H1 (cell line): Measurements from ENCODE around the gene COL1A1. TPM values are rescaled to one million over a fixed set of nuclear protein-coding genes. Genes with fewer than 3 reads are reported as not detected.

Experiments used
- ASH2L ChIP-seq: fragments of 200-600, 300-600 bp; sonication (generic); IDR thresholded peaks from one replicate; pipeline ENCODE4 v1.7.1; 2017; ENCODE audit warnings: low read length
- EP300 ChIP-seq, 2 experiments: IDR thresholded peaks; 1 replicate in 1 of 2; 2 replicates in 1 of 2; pipeline ENCODE4 v1.6.1; 2011 to 2012; ENCODE audit warnings: low read depth in 2 of 2, low read length in 2 of 2, mild to moderate bottlenecking in 2 of 2, borderline replicate concordance in 1 of 2, inconsistent platforms in 1 of 2, moderate library complexity in 1 of 2
- HDAC6 ChIP-seq: IDR thresholded peaks from one replicate; pipeline ENCODE4 v1.7.1; 2012; ENCODE audit warnings: low read depth, mild to moderate bottlenecking, inconsistent platforms, low read length, moderate library complexity
- POLR2A ChIP-seq, 2 experiments: IDR thresholded peaks; 1 replicate in 1 of 2; 2 replicates in 1 of 2; pipeline ENCODE4 v1.6.1; 2011; ENCODE audit warnings: low read depth in 2 of 2, low read length in 2 of 2, mild to moderate bottlenecking in 2 of 2; ENCODE audit errors: control extremely low read depth in 1 of 2
- RNF2 ChIP-seq: fragments of 200-900, 300-1000 bp; sonication (generic); IDR thresholded peaks from 2 replicates; pipeline ENCODE4 v1.7.1; 2016; ENCODE audit warnings: borderline replicate concordance, low read depth, mild to moderate bottlenecking, antibody characterized with exemption, low read length; ENCODE audit not compliant: poor library complexity, severe bottlenecking; ENCODE audit errors: missing control alignments
- SP1 ChIP-seq: IDR thresholded peaks from 2 replicates; pipeline ENCODE4 v1.6.1; 2011; ENCODE audit warnings: low read depth, low read length
- SP4 ChIP-seq: IDR thresholded peaks from 2 replicates; pipeline ENCODE4 v1.6.1; 2012; ENCODE audit warnings: low read length, inconsistent platforms
- TAF7 ChIP-seq: optimal IDR thresholded peaks from 2 replicates; pipeline ENCODE3; 2011; ENCODE audit warnings: low read depth, mild to moderate bottlenecking, inconsistent platforms, low read length, moderate library complexity, borderline replicate concordance
- TEAD4 ChIP-seq: IDR thresholded peaks from 2 replicates; pipeline ENCODE4 v1.6.1; 2012; ENCODE audit warnings: low read depth, low read length, inconsistent platforms, mixed read lengths
- polyA plus RNA-seq, 7 experiments: library from polyadenylated mRNA; depleted of rRNA in 3 of 7; stranded (reverse) in 5 of 7; unstranded in 2 of 7; fragments of >200 nt in 5 of 7; fragments of 200-250 nt in 2 of 7; gene quantifications; 1 replicate in 5 of 7; 2 replicates in 1 of 7; 4 replicates in 1 of 7; pipeline versions ENCODE4 v1.2.1 to v1.2.3, GENCODE V29; 2011 to 2013; ENCODE audit warnings: missing spikeins in 2 of 7, mixed read lengths in 2 of 7
- total RNA-seq: library from RNA; stranded (reverse); fragmentation: NEBNext Ultra II Directional; extraction: Animal tissue kit (Norgen Biotek cat#: 25700); gene quantifications from 2 replicates; pipeline ENCODE4 v1.2.1, GENCODE V29; 2021
- TF ChIP-seq, protein P1 (sequence below): fragments of 300-600 bp; sonication (generic); IDR thresholded peaks from 2 replicates; pipeline ENCODE4 v1.7.1; 2012; ENCODE audit warnings: low read length, moderate library complexity, mild to moderate bottlenecking, inconsistent platforms; ENCODE audit not compliant: insufficient replicate concordance

Gene COL1A1
- total and polyA plus RNA-seq, 2 of the 8 experiments (the other 6 are each of a cell fraction or from before 2014, with no cell fraction given) = 14.1 to 80.4 TPM

DNA sequence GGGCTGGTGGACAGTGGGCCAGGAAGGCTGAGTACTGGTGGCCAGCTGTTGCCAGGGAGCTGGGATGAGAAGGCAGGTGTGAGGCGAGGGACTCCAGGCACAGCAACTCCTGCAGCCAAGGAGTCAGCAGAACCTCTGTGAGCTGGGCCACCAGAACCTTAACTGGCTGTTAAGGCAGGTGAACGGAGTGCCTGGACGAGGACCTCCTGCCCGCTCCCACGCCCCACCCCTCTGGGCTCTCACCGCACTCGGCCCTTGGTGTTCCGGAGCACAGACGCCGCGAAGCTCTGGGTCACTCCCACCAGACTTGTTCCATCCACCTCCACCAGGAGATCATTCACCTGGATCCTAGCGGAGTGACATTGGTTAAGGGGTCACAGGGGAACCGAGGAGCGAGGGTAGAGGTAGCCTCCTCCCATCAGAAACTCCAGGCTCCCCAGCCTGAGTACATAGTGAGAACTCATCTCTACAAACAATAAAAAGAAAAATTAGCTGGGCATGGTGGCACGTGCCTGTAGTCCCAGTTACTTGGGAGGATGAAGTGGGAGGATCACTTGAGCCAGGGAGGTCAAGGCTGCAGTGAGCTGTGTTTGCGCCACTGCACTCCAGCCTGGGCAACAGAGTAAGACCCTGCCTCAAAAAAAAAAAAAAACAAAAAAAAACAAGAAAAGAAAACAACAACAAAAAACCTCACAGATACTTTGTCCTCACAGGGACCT lies 60.2 kb downstream of the COL1A1 start (continued):
- TF ChIP-seq, protein P1, sequence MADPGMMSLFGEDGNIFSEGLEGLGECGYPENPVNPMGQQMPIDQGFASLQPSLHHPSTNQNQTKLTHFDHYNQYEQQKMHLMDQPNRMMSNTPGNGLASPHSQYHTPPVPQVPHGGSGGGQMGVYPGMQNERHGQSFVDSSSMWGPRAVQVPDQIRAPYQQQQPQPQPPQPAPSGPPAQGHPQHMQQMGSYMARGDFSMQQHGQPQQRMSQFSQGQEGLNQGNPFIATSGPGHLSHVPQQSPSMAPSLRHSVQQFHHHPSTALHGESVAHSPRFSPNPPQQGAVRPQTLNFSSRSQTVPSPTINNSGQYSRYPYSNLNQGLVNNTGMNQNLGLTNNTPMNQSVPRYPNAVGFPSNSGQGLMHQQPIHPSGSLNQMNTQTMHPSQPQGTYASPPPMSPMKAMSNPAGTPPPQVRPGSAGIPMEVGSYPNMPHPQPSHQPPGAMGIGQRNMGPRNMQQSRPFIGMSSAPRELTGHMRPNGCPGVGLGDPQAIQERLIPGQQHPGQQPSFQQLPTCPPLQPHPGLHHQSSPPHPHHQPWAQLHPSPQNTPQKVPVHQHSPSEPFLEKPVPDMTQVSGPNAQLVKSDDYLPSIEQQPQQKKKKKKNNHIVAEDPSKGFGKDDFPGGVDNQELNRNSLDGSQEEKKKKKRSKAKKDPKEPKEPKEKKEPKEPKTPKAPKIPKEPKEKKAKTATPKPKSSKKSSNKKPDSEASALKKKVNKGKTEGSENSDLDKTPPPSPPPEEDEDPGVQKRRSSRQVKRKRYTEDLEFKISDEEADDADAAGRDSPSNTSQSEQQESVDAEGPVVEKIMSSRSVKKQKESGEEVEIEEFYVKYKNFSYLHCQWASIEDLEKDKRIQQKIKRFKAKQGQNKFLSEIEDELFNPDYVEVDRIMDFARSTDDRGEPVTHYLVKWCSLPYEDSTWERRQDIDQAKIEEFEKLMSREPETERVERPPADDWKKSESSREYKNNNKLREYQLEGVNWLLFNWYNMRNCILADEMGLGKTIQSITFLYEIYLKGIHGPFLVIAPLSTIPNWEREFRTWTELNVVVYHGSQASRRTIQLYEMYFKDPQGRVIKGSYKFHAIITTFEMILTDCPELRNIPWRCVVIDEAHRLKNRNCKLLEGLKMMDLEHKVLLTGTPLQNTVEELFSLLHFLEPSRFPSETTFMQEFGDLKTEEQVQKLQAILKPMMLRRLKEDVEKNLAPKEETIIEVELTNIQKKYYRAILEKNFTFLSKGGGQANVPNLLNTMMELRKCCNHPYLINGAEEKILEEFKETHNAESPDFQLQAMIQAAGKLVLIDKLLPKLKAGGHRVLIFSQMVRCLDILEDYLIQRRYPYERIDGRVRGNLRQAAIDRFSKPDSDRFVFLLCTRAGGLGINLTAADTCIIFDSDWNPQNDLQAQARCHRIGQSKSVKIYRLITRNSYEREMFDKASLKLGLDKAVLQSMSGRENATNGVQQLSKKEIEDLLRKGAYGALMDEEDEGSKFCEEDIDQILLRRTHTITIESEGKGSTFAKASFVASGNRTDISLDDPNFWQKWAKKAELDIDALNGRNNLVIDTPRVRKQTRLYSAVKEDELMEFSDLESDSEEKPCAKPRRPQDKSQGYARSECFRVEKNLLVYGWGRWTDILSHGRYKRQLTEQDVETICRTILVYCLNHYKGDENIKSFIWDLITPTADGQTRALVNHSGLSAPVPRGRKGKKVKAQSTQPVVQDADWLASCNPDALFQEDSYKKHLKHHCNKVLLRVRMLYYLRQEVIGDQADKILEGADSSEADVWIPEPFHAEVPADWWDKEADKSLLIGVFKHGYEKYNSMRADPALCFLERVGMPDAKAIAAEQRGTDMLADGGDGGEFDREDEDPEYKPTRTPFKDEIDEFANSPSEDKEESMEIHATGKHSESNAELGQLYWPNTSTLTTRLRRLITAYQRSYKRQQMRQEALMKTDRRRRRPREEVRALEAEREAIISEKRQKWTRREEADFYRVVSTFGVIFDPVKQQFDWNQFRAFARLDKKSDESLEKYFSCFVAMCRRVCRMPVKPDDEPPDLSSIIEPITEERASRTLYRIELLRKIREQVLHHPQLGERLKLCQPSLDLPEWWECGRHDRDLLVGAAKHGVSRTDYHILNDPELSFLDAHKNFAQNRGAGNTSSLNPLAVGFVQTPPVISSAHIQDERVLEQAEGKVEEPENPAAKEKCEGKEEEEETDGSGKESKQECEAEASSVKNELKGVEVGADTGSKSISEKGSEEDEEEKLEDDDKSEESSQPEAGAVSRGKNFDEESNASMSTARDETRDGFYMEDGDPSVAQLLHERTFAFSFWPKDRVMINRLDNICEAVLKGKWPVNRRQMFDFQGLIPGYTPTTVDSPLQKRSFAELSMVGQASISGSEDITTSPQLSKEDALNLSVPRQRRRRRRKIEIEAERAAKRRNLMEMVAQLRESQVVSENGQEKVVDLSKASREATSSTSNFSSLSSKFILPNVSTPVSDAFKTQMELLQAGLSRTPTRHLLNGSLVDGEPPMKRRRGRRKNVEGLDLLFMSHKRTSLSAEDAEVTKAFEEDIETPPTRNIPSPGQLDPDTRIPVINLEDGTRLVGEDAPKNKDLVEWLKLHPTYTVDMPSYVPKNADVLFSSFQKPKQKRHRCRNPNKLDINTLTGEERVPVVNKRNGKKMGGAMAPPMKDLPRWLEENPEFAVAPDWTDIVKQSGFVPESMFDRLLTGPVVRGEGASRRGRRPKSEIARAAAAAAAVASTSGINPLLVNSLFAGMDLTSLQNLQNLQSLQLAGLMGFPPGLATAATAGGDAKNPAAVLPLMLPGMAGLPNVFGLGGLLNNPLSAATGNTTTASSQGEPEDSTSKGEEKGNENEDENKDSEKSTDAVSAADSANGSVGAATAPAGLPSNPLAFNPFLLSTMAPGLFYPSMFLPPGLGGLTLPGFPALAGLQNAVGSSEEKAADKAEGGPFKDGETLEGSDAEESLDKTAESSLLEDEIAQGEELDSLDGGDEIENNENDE = no peak
- TF ChIP-seq RNF2 (no peak), EP300 (IDR thresholded peaks at IDR 0.05; ENCODE audit: borderline replicate concordance in 1 of 2, low read depth in 2 of 2, low read length in 2 of 2) (no peak), TEAD4 (no peak), SP4 (no peak), SP1 (no peak), POLR2A (IDR thresholded peaks at IDR 0.05; ENCODE audit: control extremely low read depth in 1 of 2, low read depth in 2 of 2, low read length in 2 of 2) (no peak), HDAC6 (no peak), TAF7 (no peak), ASH2L (no peak)
